Right atrium auricular region (tissue), 2 donors: ENCODE measurements around the gene NOS1. TPM values are rescaled to one million over a fixed set of nuclear protein-coding genes. Genes with fewer than 3 reads are reported as not detected.
"Not testable (repeated sequence)": the region's sequence is repeated elsewhere in the genome, so short reads cannot be mapped to it uniquely, and the experiment has no call there.

Experiments used
- DNase-seq: peaks from one replicate; pipeline ENCODE4 v3.0.0-alpha.2; 2019; ENCODE audit warnings: low spot score
- H3K27ac ChIP-seq, 2 donors: fragments of 200-600 bp; sonication (generic); 1 replicate in 1 of 2; 2 replicates in 1 of 2; pipeline ENCODE4 v1.5.1; 2016 to 2019
- H3K27me3 ChIP-seq, 2 donors: fragments of 200-600 bp; sonication (generic); one replicate each; pipeline versions ENCODE4 v1.5.1 to v1.6.0; 2017 to 2019
- H3K36me3 ChIP-seq: fragments of 200-600 bp; sonication (generic); one replicate; pipeline ENCODE4 v1.5.1; 2016
- H3K4me1 ChIP-seq, 2 donors: fragments of 200-600 bp; sonication (generic); one replicate each; pipeline versions ENCODE4 v1.5.1 to v1.6.0; 2017 to 2019
- H3K4me3 ChIP-seq, 2 donors: fragments of 200-600 bp; sonication (generic); 1 replicate in 1 of 2; 2 replicates in 1 of 2; pipeline ENCODE4 v1.5.1; 2017 to 2019; ENCODE audit warnings: mild to moderate bottlenecking in 1 of 2, moderate library complexity in 1 of 2
- H3K9me3 ChIP-seq, 2 donors: fragments of 200-600 bp; sonication (generic); one replicate each; pipeline ENCODE4 v1.5.1; 2019
- CTCF ChIP-seq, 2 donors: fragments of 200-600 bp; sonication (generic); IDR thresholded peaks; one replicate each; pipeline ENCODE4 v1.5.1; 2019; ENCODE audit warnings: antibody characterized with exemption in 2 of 2
- total RNA-seq, 2 donors: library from RNA; depleted of rRNA; stranded (reverse); fragments of >200 nt; gene quantifications; one replicate each; pipeline ENCODE4 v1.1.0, GENCODE V29; 2016

NOS1 gene
- total RNA-seq, 2 donors from 2014 or later = 0.04 to 0.67 TPM

DNA sequence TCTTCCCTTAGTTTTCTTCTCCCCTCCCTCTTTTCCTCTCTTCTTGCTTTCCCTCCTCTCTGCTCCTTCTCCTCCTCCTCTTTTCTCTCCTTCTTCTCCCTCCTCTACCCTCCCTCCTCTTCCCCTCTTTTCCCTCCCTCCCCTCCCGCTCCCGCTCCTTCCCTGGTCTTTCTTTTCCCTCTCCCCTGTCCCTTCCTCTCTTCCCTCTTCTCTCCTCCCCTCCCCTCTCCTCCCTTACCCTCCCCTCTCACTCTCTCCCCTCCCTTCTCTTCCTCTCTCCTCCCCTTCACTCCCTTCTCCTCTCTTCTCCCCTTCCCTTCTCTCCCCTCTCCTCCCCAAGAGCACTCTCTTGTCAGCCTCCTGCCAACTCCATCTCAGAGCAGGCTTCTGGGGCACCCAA lies 153.8 kb downstream of the NOS1 start:
- no peaks in the 10 kb centered on the region for H3K9me3 ChIP-seq
- no peak for TF ChIP-seq CTCF (IDR thresholded peaks at IDR 0.05)
- no peak for DNase-seq
- no peaks in the 10 kb centered on the region for H3K36me3 ChIP-seq
- H3K27me3 ChIP-seq = no peaks in the 10 kb centered on the region
- no peak overlapping the region for H3K27ac ChIP-seq
- H3K4me1 ChIP-seq = no peaks in the 10 kb centered on the region
- no peak overlapping the region for H3K4me3 ChIP-seq

GRCh38 chr12:117202556-117202955 lies 158.9 kb downstream of the NOS1 start:
- Histone ChIP-seq H3K27me3 (no peaks in the 10 kb centered on the region), H3K4me3 (no peak overlapping the region), H3K36me3 (no peaks in the 10 kb centered on the region), H3K9me3 (no peaks in the 10 kb centered on the region), H3K4me1 (no peaks in the 10 kb centered on the region), H3K27ac (no peak overlapping the region)
- TF ChIP-seq CTCF (IDR thresholded peaks at IDR 0.05) = no peak
- DNase-seq = no peak

DNA sequence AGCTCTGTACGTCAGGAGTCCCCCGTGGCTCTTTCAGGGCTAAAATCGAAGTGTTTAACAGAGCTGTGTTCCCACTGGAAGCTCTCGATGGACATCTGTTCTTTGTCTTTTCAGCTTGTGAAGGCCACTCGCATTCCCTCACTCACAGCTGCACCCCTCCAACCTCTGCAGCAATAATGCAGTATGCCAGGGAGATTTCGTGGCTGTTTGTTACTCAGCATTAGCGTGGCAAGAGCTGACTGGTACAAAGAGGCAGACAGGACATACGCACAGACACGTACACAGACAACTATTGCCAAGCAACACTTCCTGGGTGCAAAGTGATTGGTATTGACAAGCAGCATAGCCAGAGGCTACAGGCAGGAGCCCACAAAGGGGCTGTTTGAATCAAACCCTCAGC lies 159.4 kb downstream of the NOS1 start:
- no peak for DNase-seq
- Histone ChIP-seq H3K36me3 (no peaks in the 10 kb centered on the region), H3K4me3 (no peak overlapping the region), H3K27ac (no peak overlapping the region), H3K27me3 (no peaks in the 10 kb centered on the region), H3K4me1 (no peaks in the 10 kb centered on the region), H3K9me3 (no peaks in the 10 kb centered on the region)
- no peak for TF ChIP-seq CTCF (IDR thresholded peaks at IDR 0.05)

- DNase-seq, H3K27ac ChIP-seq, H3K36me3 ChIP-seq, H3K27me3 ChIP-seq, H3K4me3 ChIP-seq, H3K9me3 ChIP-seq, H3K4me1 ChIP-seq: not testable (repeated sequence)
Observed at GRCh38 chr12:117199956-117200744, 161.3 kb downstream of the NOS1 start.

- H3K27ac ChIP-seq, H3K36me3 ChIP-seq, H3K4me1 ChIP-seq, H3K27me3 ChIP-seq, H3K9me3 ChIP-seq, H3K4me3 ChIP-seq, DNase-seq: not testable (repeated sequence)
Observed at GRCh38 chr12:117196334-117196733, 165.1 kb downstream of the NOS1 start.

DNA sequence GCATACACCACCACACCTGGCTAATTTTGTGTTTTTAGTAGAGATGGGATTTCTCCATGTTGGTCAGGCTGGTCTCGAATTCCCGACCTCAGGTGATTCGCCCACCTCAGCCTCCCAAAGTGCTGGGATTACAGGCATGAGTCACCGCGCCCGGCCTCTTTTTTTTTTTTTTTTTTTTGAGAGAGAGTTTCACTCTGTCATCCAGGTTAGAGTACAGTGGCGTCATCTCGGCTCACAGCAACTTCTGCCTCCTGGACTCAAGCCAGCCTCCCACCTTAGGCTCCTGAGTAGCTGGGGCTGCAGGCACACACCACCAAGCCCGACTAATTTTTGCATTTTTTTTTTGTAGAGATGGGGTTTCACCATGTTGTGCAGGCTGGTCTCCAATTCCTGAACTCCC lies 166.4 kb downstream of the NOS1 start:
- H3K4me1 ChIP-seq, H3K36me3 ChIP-seq, H3K27me3 ChIP-seq, DNase-seq, H3K4me3 ChIP-seq, H3K9me3 ChIP-seq, H3K27ac ChIP-seq: not testable (repeated sequence)

DNA sequence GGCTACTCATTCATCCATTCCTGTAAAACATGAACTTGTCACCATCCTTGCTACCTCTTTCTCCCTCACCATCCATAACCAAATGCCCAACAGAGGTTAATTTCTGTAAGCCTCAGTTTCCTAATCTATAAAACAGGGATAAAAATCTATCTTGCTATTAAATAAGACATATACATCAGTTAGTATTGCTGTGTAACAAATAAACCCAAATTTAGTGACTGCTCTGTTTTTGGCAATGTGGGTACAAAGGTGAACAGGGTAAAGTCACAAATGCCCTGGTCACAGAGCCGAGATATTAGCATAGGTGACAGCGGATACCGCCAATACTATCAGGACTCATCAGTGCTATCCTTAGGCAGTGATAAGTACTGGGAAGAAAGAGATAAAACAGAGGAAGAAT lies 167.5 kb downstream of the NOS1 start:
- no peak for TF ChIP-seq CTCF (IDR thresholded peaks at IDR 0.05)
- Histone ChIP-seq H3K27ac (no peak overlapping the region), H3K36me3 (no peaks in the 10 kb centered on the region), H3K4me3 (no peak overlapping the region), H3K27me3 (no peaks in the 10 kb centered on the region), H3K9me3 (no peaks in the 10 kb centered on the region), H3K4me1 (peaks cover 0 to 12% of the 10 kb centered on the region in 2 donors)
- no peak for DNase-seq

GRCh38 chr12:117192581-117192980 lies 168.8 kb downstream of the NOS1 start:
- DNase-seq = not testable (repeated sequence)

More at GRCh38 chr12:117192581-117192980, 168.8 kb downstream of the NOS1 start:
- H3K4me1 ChIP-seq = peaks cover 0 to 17% of the 10 kb centered on the region in 2 donors
- H3K27me3 ChIP-seq, H3K9me3 ChIP-seq, H3K4me3 ChIP-seq, H3K27ac ChIP-seq, H3K36me3 ChIP-seq: not testable (repeated sequence)
